HEK293 (cell line): ENCODE data around the gene USP32.

Source experiments
- CTCF ChIA-PET: fragments of 350-600 bp; formaldehyde crosslinking; extraction: SDS; loops from one replicate; lab custom pipeline; 2021; ENCODE audit warnings: antibody characterized with exemption; lab: Yijun Ruan, JAX
- POLR2A ChIA-PET: fragments of 300-600 bp; formaldehyde crosslinking; extraction: SDS; loops from one replicate; lab custom pipeline; 2020; ENCODE audit warnings: antibody characterized with exemption, inconsistent platforms; lab: Yijun Ruan, JAX
- H3K27ac ChIP-seq: fragments of 200-500 bp; sonication (Bioruptor generic); 2 replicates; pipeline ENCODE4 v1.5.1; 2014; ENCODE audit warnings: low read depth, low read length, control low read depth, inconsistent platforms; ENCODE audit errors: extremely low read depth
- H3K36me3 ChIP-seq, 2 experiments: fragments of 200-500 bp in 1 of 2; sonication (Bioruptor generic) in 1 of 2; 1 replicate in 1 of 2; 2 replicates in 1 of 2; pipeline ENCODE4 v1.5.1; 2014 to 2017; ENCODE audit warnings: inconsistent platforms in 2 of 2, low read length in 2 of 2; ENCODE audit not compliant: control insufficient read depth in 2 of 2, insufficient read depth in 1 of 2
- H3K4me1 ChIP-seq: fragments of 200-500 bp; sonication (Bioruptor generic); 2 replicates; pipeline ENCODE4 v1.5.1; 2014; ENCODE audit warnings: mild to moderate bottlenecking, low read length, inconsistent platforms; ENCODE audit not compliant: control insufficient read depth, insufficient read depth
- H3K4me3 ChIP-seq: 2 replicates; pipeline ENCODE4 v1.5.1; 2011; ENCODE audit warnings: low read depth, mild to moderate bottlenecking, control low read depth, low read length, moderate library complexity
- H3K9me3 ChIP-seq: fragments of 200-500 bp; sonication (Bioruptor generic); 2 replicates; pipeline ENCODE4 v1.5.1; 2014; ENCODE audit warnings: low read depth, low read length, inconsistent platforms; ENCODE audit not compliant: control insufficient read depth, insufficient read depth
- GLIS1 ChIP-seq: fragments of 450-650 bp; formaldehyde crosslinking; IDR thresholded peaks from 2 replicates; pipeline ENCODE4 v1.5.1; 2016; ENCODE audit warnings: missing biosample characterization, missing genetic modification characterization
- GLIS2 ChIP-seq: fragments of 450-650 bp; formaldehyde crosslinking; IDR thresholded peaks from 2 replicates; pipeline ENCODE4 v1.5.1; 2016; ENCODE audit warnings: missing biosample characterization, missing genetic modification characterization
- HOXA7 ChIP-seq: sonication (generic); formaldehyde crosslinking; IDR thresholded peaks from 2 replicates; pipeline ENCODE4 v1.8.1; 2022; ENCODE audit warnings: missing genetic modification reagents, borderline replicate concordance
- MZF1 ChIP-seq: fragments of 450-650 bp; formaldehyde crosslinking; IDR thresholded peaks from 2 replicates; pipeline ENCODE4 v1.5.1; 2017; ENCODE audit warnings: missing biosample characterization, missing genetic modification characterization, borderline replicate concordance
- PRDM1 ChIP-seq: fragments of 450-650 bp; formaldehyde crosslinking; IDR thresholded peaks from 2 replicates; pipeline ENCODE4; 2016; ENCODE audit warnings: missing biosample characterization, missing genetic modification characterization
- SCRT1 ChIP-seq: fragments of 450-650 bp; formaldehyde crosslinking; IDR thresholded peaks from 2 replicates; pipeline ENCODE4 v1.5.1; 2016; ENCODE audit warnings: missing biosample characterization, missing genetic modification characterization, borderline replicate concordance
- SCRT2 ChIP-seq: fragments of 450-650 bp; formaldehyde crosslinking; IDR thresholded peaks from 2 replicates; pipeline ENCODE4 v1.5.1; 2016; ENCODE audit warnings: missing biosample characterization, missing genetic modification characterization
- ZFHX2 ChIP-seq: fragments of 450-650 bp; formaldehyde crosslinking; conservative IDR thresholded peaks from 2 replicates; pipeline ENCODE4 v1.5.1; 2016; ENCODE audit warnings: missing biosample characterization, missing genetic modification characterization
- ZNF121 ChIP-seq: fragments of 450-650 bp; formaldehyde crosslinking; IDR thresholded peaks from 2 replicates; pipeline ENCODE4 v1.5.1; 2016; ENCODE audit warnings: missing biosample characterization, missing genetic modification characterization
- ZNF132 ChIP-seq: fragments of 450-650 bp; formaldehyde crosslinking; IDR thresholded peaks from 2 replicates; pipeline ENCODE4 v1.5.1; 2017; ENCODE audit warnings: missing biosample characterization, missing genetic modification characterization, borderline replicate concordance
- ZNF157 ChIP-seq: fragments of 450-650 bp; formaldehyde crosslinking; IDR thresholded peaks from 2 replicates; pipeline ENCODE4 v1.5.1; 2016; ENCODE audit warnings: missing biosample characterization, missing genetic modification characterization
- ZNF23 ChIP-seq: fragments of 450-650 bp; formaldehyde crosslinking; IDR thresholded peaks from 2 replicates; pipeline ENCODE4 v1.5.1; 2016; ENCODE audit warnings: missing biosample characterization, missing genetic modification characterization, borderline replicate concordance
- ZNF274 ChIP-seq, 2 experiments: fragments of 200-500 bp in 1 of 2; fragments of 450-650 bp in 1 of 2; sonication (Bioruptor generic) in 1 of 2; formaldehyde crosslinking in 1 of 2; IDR thresholded peaks; 2 replicates each; pipeline versions ENCODE4 v1.5.1 to v1.6.1; 2014 to 2016; ENCODE audit warnings: borderline replicate concordance in 1 of 2, inconsistent platforms in 1 of 2, low read length in 1 of 2, missing biosample characterization in 1 of 2, missing genetic modification characterization in 1 of 2
- ZNF280C ChIP-seq: fragments of 450-650 bp; formaldehyde crosslinking; IDR thresholded peaks from 2 replicates; pipeline ENCODE4 v1.5.1; 2016; ENCODE audit warnings: missing biosample characterization, missing genetic modification characterization
- ZNF423 ChIP-seq: fragments of 450-650 bp; formaldehyde crosslinking; IDR thresholded peaks from 2 replicates; pipeline ENCODE4 v1.5.1; 2016; ENCODE audit warnings: missing biosample characterization, missing genetic modification characterization
- ZNF433 ChIP-seq: fragments of 450-650 bp; formaldehyde crosslinking; IDR thresholded peaks from 2 replicates; pipeline ENCODE4 v1.5.1; 2016; ENCODE audit warnings: missing biosample characterization, missing genetic modification characterization, low read depth
- ZNF530 ChIP-seq: fragments of 450-650 bp; formaldehyde crosslinking; IDR thresholded peaks from 2 replicates; pipeline ENCODE4 v1.5.1; 2016; ENCODE audit warnings: low read depth, missing biosample characterization, missing genetic modification characterization
- ZNF580 ChIP-seq: fragments of 450-650 bp; formaldehyde crosslinking; IDR thresholded peaks from 2 replicates; pipeline ENCODE4 v1.5.1; 2016; ENCODE audit warnings: missing biosample characterization, missing genetic modification characterization
- ZNF692 ChIP-seq: fragments of 450-650 bp; formaldehyde crosslinking; IDR thresholded peaks from 2 replicates; pipeline ENCODE4 v1.5.1; 2016; ENCODE audit warnings: missing biosample characterization, missing genetic modification characterization
- ZNF76 ChIP-seq: fragments of 450-650 bp; formaldehyde crosslinking; IDR thresholded peaks from 2 replicates; pipeline ENCODE4; 2016; ENCODE audit warnings: low read depth, missing biosample characterization, missing genetic modification characterization, borderline replicate concordance
- ZNF776 ChIP-seq: fragments of 450-650 bp; formaldehyde crosslinking; IDR thresholded peaks from 2 replicates; pipeline ENCODE4 v1.5.0; 2017; ENCODE audit warnings: missing biosample characterization, missing genetic modification characterization, borderline replicate concordance
- ZNF830 ChIP-seq: fragments of 450-650 bp; IDR thresholded peaks from 2 replicates; pipeline ENCODE4 v1.5.0; 2018; ENCODE audit warnings: missing biosample characterization, missing genetic modification characterization, low read depth, mild to moderate bottlenecking, moderate library complexity

Gene USP32

GRCh38 chr17:60311186-60311585, 80.7 kb downstream of the USP32 start (continued):
- TF ChIP-seq SCRT1 (tag by site-specific recombination) (no peak), ZNF23 (no peak), ZNF157 (tag by site-specific recombination) (no peak)

- H3K4me3 ChIP-seq = no peak overlapping the region
- no peak overlapping the region for H3K27ac ChIP-seq
- peaks cover 0 to 3% of the 10 kb centered on the region in 2 experiments; a peak in 2 of 3 replicates for H3K36me3 ChIP-seq
- CTCF ChIA-PET = no interaction called here
- H3K4me1 ChIP-seq = no peaks in the 10 kb centered on the region
- TF ChIP-seq ZNF121 (tag by site-specific recombination) (no peak), ZNF580 (no peak), ZNF776 (tag by site-specific recombination) (0 out of 2 replicates have a peak, but pooled peaks have one; percentile 36), PRDM1 (tag by site-specific recombination) (peak; percentile 56), ZNF132 (tag by site-specific recombination) (no peak), ZNF423 (tag by site-specific recombination) (no peak), ZFHX2 (0 out of 2 replicates have a peak, but pooled peaks have one; percentile 13), SCRT2 (no peak), ZNF76 (tag by site-specific recombination) (no peak), ZNF433 (tag by site-specific recombination) (no peak), MZF1 (tag by site-specific recombination) (peak; percentile 49; the same call in 1 of the 2 replicates), ZNF692 (tag by site-specific recombination) (no peak), GLIS2 (tag by site-specific recombination) (peak; percentile 37; the same call in 1 of the 2 replicates), GLIS1 (tag by site-specific recombination) (peak; percentile 55; the same call in 1 of the 2 replicates), ZNF280C (tag by site-specific recombination) (no peak), ZNF830 (tag by site-specific recombination) (no peak)
- POLR2A ChIA-PET = no interaction called here
- H3K9me3 ChIP-seq = no peaks in the 10 kb centered on the region
Measured at GRCh38 chr17:60305141-60305540, 86.8 kb downstream of the USP32 start.

GRCh38 chr17:60304502-60304901, 87.4 kb downstream of the USP32 start:
- Histone ChIP-seq H3K9me3 (no peaks in the 10 kb centered on the region), H3K27ac (no peak overlapping the region), H3K4me1 (no peaks in the 10 kb centered on the region), H3K4me3 (no peak overlapping the region), H3K36me3 (peaks cover 0 to 3% of the 10 kb centered on the region in 2 experiments; a peak in 2 of 3 replicates)
- ChIA-PET POLR2A (interaction anchor here (0.6 kb wide), 1 partner anchor 19 kb away, joined by 7 read pairs; no protein-coding TSS in a partner anchor), CTCF (interaction anchor here (1.5 kb wide), 1 partner anchor 18 kb away, joined by 4 read pairs; no protein-coding TSS in a partner anchor)
- TF ChIP-seq ZNF274 (IDR thresholded peaks at IDR 0.05; ENCODE audit: low read length) = no peak
- no peak for TF ChIP-seq ZNF274 (tag by site-specific recombination; IDR thresholded peaks at IDR 0.05; ENCODE audit: borderline replicate concordance)
- TF ChIP-seq ZNF530 (tag by site-specific recombination) = no peak
- TF ChIP-seq PRDM1 (tag by site-specific recombination) = no peak
- TF ChIP-seq HOXA7 (CRISPR knock-in tag) = no peak
